H1 (cell line): Measurements from ENCODE around the gene SYVN1. TPM values are rescaled to one million over a fixed set of nuclear protein-coding genes. Genes with fewer than 3 reads are reported as not detected.
"Not testable (repeated sequence)": the region's sequence is repeated elsewhere in the genome, so short reads cannot be mapped to it uniquely, and the experiment has no call there.

Source experiments
- CTCF ChIA-PET: fragments of 300-600 bp; sonication (Branson Sonifier 250); formaldehyde crosslinking; loops from one replicate; lab custom pipeline; 2021; ENCODE audit not compliant: partially characterized antibody; lab: Charles Lee
- POLR2A ChIA-PET: fragments of 300-600 bp; sonication (Branson Sonifier 250); formaldehyde crosslinking; loops from one replicate; lab custom pipeline; 2021; ENCODE audit warnings: inconsistent platforms; ENCODE audit not compliant: partially characterized antibody; lab: Charles Lee
- DNase-seq, 2 experiments: peaks; one replicate each; pipeline versions ENCODE4 v3.0.0 to v3.0.0-alpha.2; 2010 to 2022; ENCODE audit warnings: low spot score in 2 of 2, low read depth in 1 of 2, mixed read lengths in 1 of 2
- FAIRE-seq: peaks from 2 replicates; lab custom pipeline; 2011; peaks lifted over from hg19 to GRCh38; lab: Jason Lieb, UNC
- H2AFZ ChIP-seq: 2 replicates; pipeline ENCODE4 v1.8.1; 2012; ENCODE audit warnings: low read length, inconsistent platforms
- H2AK5ac ChIP-seq: 2 replicates; pipeline ENCODE4 v1.6.1; 2013; ENCODE audit warnings: low read depth, low read length
- H2BK120ac ChIP-seq: replicated peaks from 2 replicates; pipeline ENCODE3; 2013; ENCODE audit warnings: low read depth, low read length, inconsistent platforms
- H2BK12ac ChIP-seq: 2 replicates; pipeline ENCODE4 v1.6.1; 2013; ENCODE audit warnings: low read depth, low read length
- H2BK15ac ChIP-seq: 2 replicates; pipeline ENCODE4 v1.6.1; 2013; ENCODE audit warnings: low read length
- H2BK20ac ChIP-seq: 2 replicates; pipeline ENCODE4 v1.6.1; 2013; ENCODE audit warnings: low read length
- H2BK5ac ChIP-seq: 2 replicates; pipeline ENCODE4 v1.6.1; 2013; ENCODE audit warnings: low read depth, low read length
- H3K14ac ChIP-seq: 2 replicates; pipeline ENCODE4 v1.6.1; 2013; ENCODE audit warnings: inconsistent platforms; ENCODE audit not compliant: insufficient read length
- H3K18ac ChIP-seq: 2 replicates; pipeline ENCODE4 v1.6.1; 2013; ENCODE audit warnings: low read length; ENCODE audit errors: extremely low read depth
- H3K23ac ChIP-seq: 2 replicates; pipeline ENCODE4 v1.6.1; 2013; ENCODE audit warnings: inconsistent platforms; ENCODE audit not compliant: insufficient read length
- H3K23me2 ChIP-seq: 2 replicates; pipeline ENCODE4 v1.6.1; 2013; ENCODE audit warnings: low read depth, low read length
- H3K27ac ChIP-seq: 2 replicates; pipeline ENCODE4 v1.6.1; 2011; ENCODE audit warnings: low read depth, low read length, inconsistent platforms
- H3K27me3 ChIP-seq, 4 experiments: replicated peaks in 1 of 4; 1 replicate in 1 of 4; 2 replicates in 3 of 4; pipeline versions ENCODE4 v1.6.1 to v1.8.1; 2011 to 2013; ENCODE audit warnings: low read length in 3 of 4, mild to moderate bottlenecking in 3 of 4, inconsistent platforms in 2 of 4, mixed read lengths in 2 of 4, moderate library complexity in 1 of 4; ENCODE audit not compliant: control insufficient read depth in 3 of 4, insufficient read depth in 3 of 4; ENCODE audit errors: extremely low read depth in 1 of 4
- H3K36me3 ChIP-seq, 4 experiments: 2 replicates each; pipeline versions ENCODE4 v1.6.1 to v1.8.1; 2011 to 2013; ENCODE audit warnings: mild to moderate bottlenecking in 4 of 4, low read length in 3 of 4, moderate library complexity in 2 of 4, control low read depth in 1 of 4, inconsistent platforms in 1 of 4; ENCODE audit not compliant: insufficient read depth in 4 of 4, control insufficient read depth in 2 of 4
- H3K4ac ChIP-seq: replicated peaks from 2 replicates; pipeline ENCODE3; 2013; ENCODE audit warnings: low read length, low read depth, mixed read lengths, inconsistent platforms; ENCODE audit not compliant: insufficient read length
- H3K4me1 ChIP-seq, 4 experiments: replicated peaks in 1 of 4; 1 replicate in 1 of 4; 2 replicates in 3 of 4; pipeline versions ENCODE4 v1.6.1 to v1.8.1; 2011 to 2013; ENCODE audit warnings: low read length in 3 of 4, inconsistent platforms in 2 of 4, mixed read lengths in 1 of 4; ENCODE audit not compliant: insufficient read depth in 4 of 4, control insufficient read depth in 3 of 4
- H3K4me2 ChIP-seq, 2 experiments: 2 replicates each; pipeline versions ENCODE4 v1.6.1 to v1.8.1; 2011 to 2013; ENCODE audit warnings: low read depth in 2 of 2, low read length in 2 of 2, control low read depth in 1 of 2, inconsistent platforms in 1 of 2, mild to moderate bottlenecking in 1 of 2; ENCODE audit not compliant: insufficient read depth in 1 of 2
- H3K4me3 ChIP-seq, 4 experiments: fragments of 200-600, 300-600 bp in 1 of 4; sonication (generic), shearing (Covaris generic), sonication (Bioruptor Twin) in 1 of 4; 2 replicates each; pipeline versions ENCODE4 v1.5.1 to v1.8.1; 2011 to 2016; ENCODE audit warnings: low read length in 4 of 4, low read depth in 3 of 4, control low read depth in 2 of 4, inconsistent platforms in 2 of 4, mild to moderate bottlenecking in 2 of 4, mixed read lengths in 1 of 4, moderate library complexity in 1 of 4; ENCODE audit not compliant: insufficient read depth in 2 of 4; ENCODE audit errors: extremely low read depth in 1 of 4
- H3K56ac ChIP-seq: replicated peaks from 2 replicates; pipeline ENCODE3; 2013; ENCODE audit warnings: low read depth, mild to moderate bottlenecking, mixed read lengths, low read length, inconsistent platforms; ENCODE audit not compliant: insufficient read length
- H3K79me1 ChIP-seq: 2 replicates; pipeline ENCODE4 v1.6.1; 2013; ENCODE audit warnings: low read depth, low read length, control low read depth
- H3K79me2 ChIP-seq, 2 experiments: 2 replicates each; pipeline versions ENCODE4 v1.6.1 to v1.8.1; 2012 to 2013; ENCODE audit warnings: low read length in 2 of 2, mild to moderate bottlenecking in 2 of 2, inconsistent platforms in 1 of 2; ENCODE audit not compliant: insufficient read depth in 2 of 2, control insufficient read depth in 1 of 2
- H3K9ac ChIP-seq, 4 experiments: replicated peaks in 1 of 4; 1 replicate in 1 of 4; 2 replicates in 3 of 4; pipeline versions ENCODE4 v1.6.1 to v1.8.1; 2011 to 2013; ENCODE audit warnings: low read depth in 3 of 4, low read length in 3 of 4, control low read depth in 2 of 4, mild to moderate bottlenecking in 2 of 4, moderate library complexity in 2 of 4, inconsistent platforms in 1 of 4; ENCODE audit errors: extremely low read depth in 1 of 4
- H3K9me3 ChIP-seq, 2 experiments: 2 replicates each; pipeline versions ENCODE4 v1.6.1 to v1.8.1; 2012 to 2013; ENCODE audit warnings: mild to moderate bottlenecking in 2 of 2, moderate library complexity in 2 of 2, control low read depth in 1 of 2, inconsistent platforms in 1 of 2, low read depth in 1 of 2, low read length in 1 of 2, mixed read lengths in 1 of 2; ENCODE audit not compliant: insufficient read depth in 2 of 2
- H4K20me1 ChIP-seq, 2 experiments: replicated peaks in 1 of 2; 2 replicates each; pipeline versions ENCODE3 to v1.8.1; 2011 to 2013; ENCODE audit warnings: inconsistent platforms in 2 of 2, low read length in 2 of 2, mild to moderate bottlenecking in 1 of 2; ENCODE audit not compliant: insufficient read depth in 2 of 2, control insufficient read depth in 1 of 2
- H4K5ac ChIP-seq: 2 replicates; pipeline ENCODE4 v1.6.1; 2013; ENCODE audit warnings: low read length, low read depth, mixed read lengths, inconsistent platforms; ENCODE audit not compliant: insufficient read length
- H4K8ac ChIP-seq: 2 replicates; pipeline ENCODE4 v1.8.0; 2013; ENCODE audit warnings: mild to moderate bottlenecking, moderate library complexity, low read length, inconsistent platforms; ENCODE audit not compliant: insufficient read depth; ENCODE audit errors: extremely low read depth
- H4K91ac ChIP-seq: replicated peaks from 2 replicates; pipeline ENCODE3; 2013; ENCODE audit warnings: low read length, mixed read lengths, inconsistent platforms; ENCODE audit not compliant: insufficient read length
- POLR2AphosphoS5 ChIP-seq: IDR thresholded peaks from 2 replicates; pipeline ENCODE4 v1.6.1; 2011; ENCODE audit warnings: low read depth, low read length
- WGBS, 2 experiments: shearing (Covaris generic) in 1 of 2; methylation state at CpG; one replicate each; pipeline versions ENCODE4 v1.1.6 to v1.1.7; 2013 to 2015; ENCODE audit warnings: low lambda C conversion rate in 2 of 2, mixed read lengths in 2 of 2, inconsistent platforms in 1 of 2, low coverage in 1 of 2, missing lambda C conversion rate in 1 of 2; ENCODE audit not compliant: insufficient replicate concordance in 2 of 2, insufficient coverage in 1 of 2, insufficient read length in 1 of 2; ENCODE audit errors: extremely low coverage in 1 of 2, missing lambda C conversion rate in 1 of 2; 5-methylcytosine and 5-hydroxymethylcytosine counted together
- polyA plus RNA-seq, 7 experiments: library from polyadenylated mRNA; depleted of rRNA in 3 of 7; stranded (reverse) in 5 of 7; unstranded in 2 of 7; fragments of >200 nt in 5 of 7; fragments of 200-250 nt in 2 of 7; gene quantifications; 1 replicate in 5 of 7; 2 replicates in 1 of 7; 4 replicates in 1 of 7; pipeline versions ENCODE4 v1.2.1 to v1.2.3, GENCODE V29; 2011 to 2013; ENCODE audit warnings: missing spikeins in 2 of 7, mixed read lengths in 2 of 7
- total RNA-seq: library from RNA; stranded (reverse); fragmentation: NEBNext Ultra II Directional; extraction: Animal tissue kit (Norgen Biotek cat#: 25700); gene quantifications from 2 replicates; pipeline ENCODE4 v1.2.1, GENCODE V29; 2021

SYVN1 gene
- total and polyA plus RNA-seq, 2 of the 8 experiments (the other 6 are each of a cell fraction or from before 2014, with no cell fraction given): 27.8 to 29.4 TPM

GRCh38 chr11:65118891-65119669, 15.2 kb downstream of the SYVN1 start:
- FAIRE-seq, DNase-seq, H4K8ac ChIP-seq, H3K4me3 ChIP-seq, H2BK20ac ChIP-seq, H3K23me2 ChIP-seq, H3K27ac ChIP-seq, H3K14ac ChIP-seq, H2BK120ac ChIP-seq, H3K18ac ChIP-seq, H2BK12ac ChIP-seq, H3K56ac ChIP-seq, H3K23ac ChIP-seq, H2AFZ ChIP-seq, H3K9ac ChIP-seq, H2BK5ac ChIP-seq, H3K4me2 ChIP-seq, H2BK15ac ChIP-seq, H4K91ac ChIP-seq, H4K5ac ChIP-seq, H4K20me1 ChIP-seq, H3K4ac ChIP-seq, H3K27me3 ChIP-seq, H2AK5ac ChIP-seq, H3K9me3 ChIP-seq: not testable (repeated sequence)
- Histone ChIP-seq H3K4me1 (peaks cover 0 to 13% (median 8%) of the 10 kb centered on the region in 4 experiments; a peak in 6 of 7 replicates), H3K79me2 (peaks cover 6 to 36% of the 10 kb centered on the region in 2 experiments), H3K36me3 (peaks cover 11 to 35% (median 18%) of the 10 kb centered on the region in 4 experiments), H3K79me1 (peaks cover 13% of the 10 kb centered on the region)
- ChIA-PET CTCF (interaction anchor here (0.6 to 2.2 kb wide), 15 partner anchors 8 to 271 kb away, joined by 3 to 12 read pairs (median 3); partner anchors contain the start of gene POLA2), POLR2A (interaction anchor here (1.0 to 17.4 kb wide), 12 partner anchors 10 to 482 kb away, joined by 3 to 305 read pairs (median 6); partner anchors contain the start of genes CAPN1, SYVN1 and VPS51)
- peak; percentile 17; the same call in 1 of the 2 replicates for TF ChIP-seq POLR2AphosphoS5
- 94% methylated on average over 18 of the region's 18 CpGs; no CpG with 5 or more reads in 1 of the 2 experiments for WGBS, 2 experiments
